PFSK-1 (cell line): ENCODE results near the gene CTNND2.

ENCODE experiments used
- FOXP2 ChIP-seq: optimal IDR thresholded peaks from 2 replicates; pipeline ENCODE3; 2011; ENCODE audit warnings: borderline replicate concordance, control low read depth, inconsistent platforms; ENCODE audit not compliant: insufficient read depth; ENCODE audit errors: extremely low read length, extremely low read depth
- POLR2AphosphoS5 ChIP-seq: IDR thresholded peaks from 2 replicates; pipeline ENCODE4 v1.6.1; 2012; ENCODE audit warnings: low read depth, mild to moderate bottlenecking, control low read depth, low read length, moderate library complexity
- SIN3A ChIP-seq: IDR thresholded peaks from 2 replicates; pipeline ENCODE4 v1.6.1; 2012; ENCODE audit warnings: mild to moderate bottlenecking, low read length, moderate library complexity, borderline replicate concordance; ENCODE audit not compliant: insufficient read depth
- TAF1 ChIP-seq: IDR thresholded peaks from 2 replicates; pipeline ENCODE4 v1.6.1; 2012; ENCODE audit warnings: low read length, control low read depth, borderline replicate concordance; ENCODE audit not compliant: insufficient read depth
- TF ChIP-seq, protein P1 (sequence below), 2 experiments: IDR thresholded peaks; 2 replicates each; pipeline versions ENCODE4 v1.6.1 to v1.8.0; 2011 to 2012; ENCODE audit warnings: low read depth in 2 of 2, low read length in 2 of 2, control low read depth in 1 of 2, inconsistent platforms in 1 of 2, mild to moderate bottlenecking in 1 of 2, moderate library complexity in 1 of 2; ENCODE audit not compliant: insufficient read depth in 1 of 2

The CTNND2 gene

DNA sequence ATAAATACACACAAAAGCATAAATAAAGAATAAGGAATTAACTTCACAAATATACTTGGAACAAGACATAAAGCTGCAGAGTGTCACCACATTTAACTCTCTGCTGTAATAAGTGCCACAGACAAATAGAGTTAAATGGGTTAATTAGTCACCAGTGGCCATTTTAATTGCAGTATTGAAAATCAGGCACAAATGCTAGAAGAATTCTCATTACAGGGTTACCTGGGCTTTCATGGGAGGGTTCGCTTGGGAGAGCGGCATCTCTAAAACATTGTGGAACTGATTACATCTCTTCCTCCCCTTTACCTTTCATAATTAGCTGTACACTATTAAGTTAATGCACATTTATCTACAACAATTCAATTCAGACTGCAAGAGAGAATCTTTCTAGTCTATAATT, 637.9 kb downstream of the CTNND2 start:
- TF ChIP-seq, protein P1, sequence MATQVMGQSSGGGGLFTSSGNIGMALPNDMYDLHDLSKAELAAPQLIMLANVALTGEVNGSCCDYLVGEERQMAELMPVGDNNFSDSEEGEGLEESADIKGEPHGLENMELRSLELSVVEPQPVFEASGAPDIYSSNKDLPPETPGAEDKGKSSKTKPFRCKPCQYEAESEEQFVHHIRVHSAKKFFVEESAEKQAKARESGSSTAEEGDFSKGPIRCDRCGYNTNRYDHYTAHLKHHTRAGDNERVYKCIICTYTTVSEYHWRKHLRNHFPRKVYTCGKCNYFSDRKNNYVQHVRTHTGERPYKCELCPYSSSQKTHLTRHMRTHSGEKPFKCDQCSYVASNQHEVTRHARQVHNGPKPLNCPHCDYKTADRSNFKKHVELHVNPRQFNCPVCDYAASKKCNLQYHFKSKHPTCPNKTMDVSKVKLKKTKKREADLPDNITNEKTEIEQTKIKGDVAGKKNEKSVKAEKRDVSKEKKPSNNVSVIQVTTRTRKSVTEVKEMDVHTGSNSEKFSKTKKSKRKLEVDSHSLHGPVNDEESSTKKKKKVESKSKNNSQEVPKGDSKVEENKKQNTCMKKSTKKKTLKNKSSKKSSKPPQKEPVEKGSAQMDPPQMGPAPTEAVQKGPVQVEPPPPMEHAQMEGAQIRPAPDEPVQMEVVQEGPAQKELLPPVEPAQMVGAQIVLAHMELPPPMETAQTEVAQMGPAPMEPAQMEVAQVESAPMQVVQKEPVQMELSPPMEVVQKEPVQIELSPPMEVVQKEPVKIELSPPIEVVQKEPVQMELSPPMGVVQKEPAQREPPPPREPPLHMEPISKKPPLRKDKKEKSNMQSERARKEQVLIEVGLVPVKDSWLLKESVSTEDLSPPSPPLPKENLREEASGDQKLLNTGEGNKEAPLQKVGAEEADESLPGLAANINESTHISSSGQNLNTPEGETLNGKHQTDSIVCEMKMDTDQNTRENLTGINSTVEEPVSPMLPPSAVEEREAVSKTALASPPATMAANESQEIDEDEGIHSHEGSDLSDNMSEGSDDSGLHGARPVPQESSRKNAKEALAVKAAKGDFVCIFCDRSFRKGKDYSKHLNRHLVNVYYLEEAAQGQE (IDR thresholded peaks at IDR 0.05; ENCODE audit: insufficient read depth in 1 of 2, low read depth in 2 of 2, low read length in 2 of 2), result no peak
- no peak for TF ChIP-seq TAF1
- no peak for TF ChIP-seq POLR2AphosphoS5
- no peak for TF ChIP-seq FOXP2
- no peak for TF ChIP-seq SIN3A

GRCh38 chr5:11261241-11261640, 643.0 kb downstream of the CTNND2 start:
- TF ChIP-seq FOXP2, result no peak
- TF ChIP-seq POLR2AphosphoS5, result no peak
- TF ChIP-seq TAF1, result no peak
- TF ChIP-seq, protein P1 (IDR thresholded peaks at IDR 0.05; ENCODE audit: insufficient read depth in 1 of 2, low read depth in 2 of 2, low read length in 2 of 2), result no peak

DNA sequence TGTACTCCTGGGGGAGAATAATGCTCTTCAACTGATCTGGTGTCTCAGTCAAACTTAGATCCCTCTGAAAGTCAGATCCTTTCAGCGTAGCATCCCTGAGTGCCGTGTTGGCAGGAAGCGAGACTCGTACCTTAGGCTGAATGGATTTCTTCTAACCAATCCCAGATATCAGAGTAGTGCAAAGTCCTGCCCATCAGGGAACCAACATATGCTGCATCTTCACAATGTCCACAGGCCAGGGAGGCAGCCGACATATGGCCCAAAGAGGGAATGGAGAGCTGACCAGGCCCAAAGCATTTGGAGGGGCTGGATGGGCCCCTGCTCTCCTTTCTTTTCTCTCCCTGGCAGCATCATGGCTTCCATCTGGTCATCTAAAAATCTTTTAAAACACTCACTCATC, 646.2 kb downstream of the CTNND2 start:
- TF ChIP-seq SIN3A, result no peak
- TF ChIP-seq, protein P1 (IDR thresholded peaks at IDR 0.05; ENCODE audit: insufficient read depth in 1 of 2, low read depth in 2 of 2, low read length in 2 of 2), result no peak
- TF ChIP-seq TAF1, result no peak

- no peak for TF ChIP-seq FOXP2
- TF ChIP-seq, protein P1 (IDR thresholded peaks at IDR 0.05; ENCODE audit: insufficient read depth in 1 of 2, low read depth in 2 of 2, low read length in 2 of 2), result no peak
- no peak for TF ChIP-seq POLR2AphosphoS5
- TF ChIP-seq SIN3A, result no peak
- TF ChIP-seq TAF1, result no peak
Measured at GRCh38 chr5:11252523-11252922, 651.7 kb downstream of the CTNND2 start.

DNA sequence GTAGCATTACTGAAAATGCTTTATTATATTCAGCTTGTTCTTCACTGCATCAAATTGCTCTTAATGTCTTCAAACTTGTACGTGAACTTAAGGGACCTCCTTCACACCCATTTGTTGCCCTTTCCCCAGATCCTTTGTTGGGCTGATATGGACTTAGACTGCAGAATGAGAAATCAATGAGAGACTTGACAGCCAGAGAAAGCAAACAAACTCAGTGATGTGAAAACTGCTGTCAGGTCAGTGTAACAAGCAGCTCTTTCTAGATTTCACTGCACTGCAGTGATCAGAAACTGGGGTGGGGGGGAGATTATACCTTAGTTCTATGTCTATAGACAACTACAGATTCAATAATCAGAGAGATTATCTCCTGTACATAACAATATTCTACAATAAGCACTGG, 652.2 kb downstream of the CTNND2 start:
- TF ChIP-seq POLR2AphosphoS5 (no peak), FOXP2 (no peak), SIN3A (no peak), TAF1 (no peak)
- TF ChIP-seq, protein P1 (IDR thresholded peaks at IDR 0.05; ENCODE audit: insufficient read depth in 1 of 2, low read depth in 2 of 2, low read length in 2 of 2), result no peak
